ENCODE results near the gene MYADML2.

DNA sequence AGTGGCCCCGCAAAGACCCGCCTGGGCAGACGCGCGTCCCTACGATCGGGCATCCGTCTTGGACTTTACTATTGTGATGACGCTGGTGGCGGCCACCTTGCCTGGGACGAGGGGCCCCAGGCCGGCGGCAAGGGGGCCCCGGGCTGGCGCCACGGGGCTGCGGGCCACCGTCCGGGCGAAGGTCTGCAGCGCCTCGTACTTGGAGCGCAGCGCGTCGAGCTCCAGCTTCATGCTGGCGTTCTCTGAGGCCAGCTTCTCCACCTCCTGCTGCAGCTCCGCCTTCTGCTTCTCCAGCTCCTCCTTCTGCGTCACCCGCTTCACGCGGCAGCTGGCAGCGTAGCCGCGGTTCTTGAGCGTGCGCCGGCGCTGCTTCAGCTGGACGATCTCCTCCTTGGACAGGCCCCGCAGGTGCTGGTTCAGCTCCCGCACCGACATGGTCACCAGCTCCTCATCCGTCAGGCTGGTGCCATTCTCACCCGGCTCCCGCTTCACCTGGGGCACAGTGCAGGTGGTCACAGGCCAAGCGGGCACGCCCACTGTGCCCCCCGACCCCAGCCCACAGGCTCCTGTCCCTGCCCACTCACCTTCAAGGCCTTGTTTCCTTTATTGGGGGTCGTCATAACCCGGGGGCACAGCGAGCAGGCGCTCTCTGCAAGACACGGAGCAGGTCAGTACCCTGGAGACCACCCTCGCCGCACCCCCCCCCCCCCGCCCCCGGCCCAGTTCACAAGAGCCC lies 24.3 kb downstream of the MYADML2 start:
- TF ChIP-seq, protein P1, sequence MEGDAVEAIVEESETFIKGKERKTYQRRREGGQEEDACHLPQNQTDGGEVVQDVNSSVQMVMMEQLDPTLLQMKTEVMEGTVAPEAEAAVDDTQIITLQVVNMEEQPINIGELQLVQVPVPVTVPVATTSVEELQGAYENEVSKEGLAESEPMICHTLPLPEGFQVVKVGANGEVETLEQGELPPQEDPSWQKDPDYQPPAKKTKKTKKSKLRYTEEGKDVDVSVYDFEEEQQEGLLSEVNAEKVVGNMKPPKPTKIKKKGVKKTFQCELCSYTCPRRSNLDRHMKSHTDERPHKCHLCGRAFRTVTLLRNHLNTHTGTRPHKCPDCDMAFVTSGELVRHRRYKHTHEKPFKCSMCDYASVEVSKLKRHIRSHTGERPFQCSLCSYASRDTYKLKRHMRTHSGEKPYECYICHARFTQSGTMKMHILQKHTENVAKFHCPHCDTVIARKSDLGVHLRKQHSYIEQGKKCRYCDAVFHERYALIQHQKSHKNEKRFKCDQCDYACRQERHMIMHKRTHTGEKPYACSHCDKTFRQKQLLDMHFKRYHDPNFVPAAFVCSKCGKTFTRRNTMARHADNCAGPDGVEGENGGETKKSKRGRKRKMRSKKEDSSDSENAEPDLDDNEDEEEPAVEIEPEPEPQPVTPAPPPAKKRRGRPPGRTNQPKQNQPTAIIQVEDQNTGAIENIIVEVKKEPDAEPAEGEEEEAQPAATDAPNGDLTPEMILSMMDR (IDR thresholded peaks at IDR 0.05 in 8 of 11, conservative IDR thresholded peaks at IDR 0.05 in 3 of 11): no peak
- TF ChIP-seq POLR2AphosphoS5 (IDR thresholded peaks at IDR 0.05) (peak in 2 of 3 donors; percentile 5 to 51), POLR2A (IDR thresholded peaks at IDR 0.05) (no peak)
